T-cell (primary cell): ENCODE measurements around the gene SNN. TPM values are rescaled to one million over a fixed set of nuclear protein-coding genes. Genes with fewer than 3 reads are reported as not detected.

ENCODE experiments used
- ATAC-seq, 4 experiments: fragments of 200-7000 bp in 3 of 4; fragments of 150-1000 bp in 1 of 4; cut with Tn5 transposase; replicated peaks in 1 of 4; 1 replicate in 3 of 4; 2 replicates in 1 of 4; pipeline ENCODE4 v1.10.0; 2021; ENCODE audit warnings: moderate library complexity in 3 of 4, mild to moderate bottlenecking in 2 of 4, moderate number of reproducible peaks in 1 of 4
- CTCF ChIA-PET, 2 donors: fragments of 300-600 bp; sonication (Branson Sonifier 250); formaldehyde crosslinking; loops; one replicate each; lab custom pipeline; 2022; ENCODE audit warnings: antibody characterized with exemption in 2 of 2; lab: Charles Lee
- POLR2A ChIA-PET, 2 donors: fragments of 300-600 bp; sonication (Branson Sonifier 250); formaldehyde crosslinking; loops; one replicate each; lab custom pipeline; 2022; ENCODE audit warnings: antibody characterized with exemption in 2 of 2; lab: Charles Lee
- DNase-seq, 35 experiments: peaks; one replicate each; pipeline versions ENCODE4 v3.0.0 to v3.0.0-alpha.2; 2013 to 2023
- H3K27ac ChIP-seq: one replicate; pipeline ENCODE4 v1.5.1; 2013; ENCODE audit warnings: low read length
- H3K27me3 ChIP-seq, 2 experiments: replicated peaks in 1 of 2; 1 replicate in 1 of 2; 2 replicates in 1 of 2; pipeline versions ENCODE4 v1.6.1 to v1.7.0; 2013; ENCODE audit warnings: low read length in 1 of 2, mixed read lengths in 1 of 2; ENCODE audit not compliant: control insufficient read depth in 2 of 2, insufficient read depth in 2 of 2; ENCODE audit errors: extremely low read depth in 1 of 2
- H3K36me3 ChIP-seq, 2 donors: 1 replicate in 1 of 2; 2 replicates in 1 of 2; pipeline versions ENCODE4 v1.6.1 to v1.7.0; 2013; ENCODE audit warnings: low read length in 1 of 2; ENCODE audit not compliant: control insufficient read depth in 2 of 2, insufficient read depth in 1 of 2; ENCODE audit errors: extremely low read depth in 1 of 2
- H3K4me1 ChIP-seq, 2 experiments: 1 replicate in 1 of 2; 2 replicates in 1 of 2; pipeline versions ENCODE4 v1.6.1 to v1.7.0; 2013; ENCODE audit warnings: low read length in 2 of 2, mixed read lengths in 1 of 2; ENCODE audit not compliant: insufficient read depth in 2 of 2, control insufficient read depth in 1 of 2; ENCODE audit errors: extremely low read depth in 1 of 2
- H3K4me3 ChIP-seq, 2 donors: 1 replicate in 1 of 2; 2 replicates in 1 of 2; pipeline versions ENCODE4 v1.5.1 to v1.7.0; 2013; ENCODE audit warnings: mild to moderate bottlenecking in 2 of 2, low read length in 1 of 2, moderate library complexity in 1 of 2; ENCODE audit not compliant: control insufficient read depth in 1 of 2; ENCODE audit errors: extremely low read depth in 1 of 2
- H3K9me3 ChIP-seq: 2 replicates; pipeline ENCODE4 v1.7.0; 2013
- H3K27ac Mint-ChIP-seq, 2 donors: one replicate each; pipeline ENCODE4 v1.8.0; 2020 to 2021; ENCODE audit warnings: mild to moderate bottlenecking in 2 of 2, mixed read lengths in 2 of 2
- H3K27me3 Mint-ChIP-seq, 2 donors: one replicate each; pipeline ENCODE4 v1.8.0; 2021 to 2022; ENCODE audit warnings: mixed read lengths in 2 of 2
- H3K36me3 Mint-ChIP-seq: one replicate; pipeline ENCODE4 v1.8.0; 2021; ENCODE audit warnings: mixed read lengths
- H3K4me1 Mint-ChIP-seq, 3 donors: one replicate each; pipeline ENCODE4 v1.8.0; 2020 to 2022; ENCODE audit warnings: mixed read lengths in 3 of 3, mild to moderate bottlenecking in 1 of 3
- H3K4me3 Mint-ChIP-seq, 3 donors: one replicate each; pipeline ENCODE4 v1.8.0; 2020 to 2022; ENCODE audit warnings: mild to moderate bottlenecking in 3 of 3, mixed read lengths in 3 of 3, moderate library complexity in 3 of 3
- H3K9me3 Mint-ChIP-seq, 3 donors: one replicate each; pipeline ENCODE4 v1.8.0; 2020 to 2022; ENCODE audit warnings: mixed read lengths in 3 of 3
- WGBS: methylation state at CpG from one replicate; pipeline ENCODE4 v1.1.5; 2013; ENCODE audit warnings: missing lambda C conversion rate; ENCODE audit not compliant: insufficient coverage; 5-methylcytosine and 5-hydroxymethylcytosine counted together
- total RNA-seq, 35 experiments: library from RNA in 6 of 35; stranded (reverse) in 6 of 35; fragments of 120-200 nt in 1 of 35; gene quantifications; one replicate each; pipeline versions ENCODE4 v1.2.1 to v1.2.4 and lab custom pipeline; 2013 to 2026

Gene SNN
- total RNA-seq (10 to 100 TPM; 17.4 to 56.2 (median 22.7) TPM), total RNA-seq (lab: John Stamatoyannopoulos, UW) (9.3 to 82.5 (median 49.2) reads per million in 29 experiments)
- 15.0 TPM for total RNA-seq (2013)

DNA sequence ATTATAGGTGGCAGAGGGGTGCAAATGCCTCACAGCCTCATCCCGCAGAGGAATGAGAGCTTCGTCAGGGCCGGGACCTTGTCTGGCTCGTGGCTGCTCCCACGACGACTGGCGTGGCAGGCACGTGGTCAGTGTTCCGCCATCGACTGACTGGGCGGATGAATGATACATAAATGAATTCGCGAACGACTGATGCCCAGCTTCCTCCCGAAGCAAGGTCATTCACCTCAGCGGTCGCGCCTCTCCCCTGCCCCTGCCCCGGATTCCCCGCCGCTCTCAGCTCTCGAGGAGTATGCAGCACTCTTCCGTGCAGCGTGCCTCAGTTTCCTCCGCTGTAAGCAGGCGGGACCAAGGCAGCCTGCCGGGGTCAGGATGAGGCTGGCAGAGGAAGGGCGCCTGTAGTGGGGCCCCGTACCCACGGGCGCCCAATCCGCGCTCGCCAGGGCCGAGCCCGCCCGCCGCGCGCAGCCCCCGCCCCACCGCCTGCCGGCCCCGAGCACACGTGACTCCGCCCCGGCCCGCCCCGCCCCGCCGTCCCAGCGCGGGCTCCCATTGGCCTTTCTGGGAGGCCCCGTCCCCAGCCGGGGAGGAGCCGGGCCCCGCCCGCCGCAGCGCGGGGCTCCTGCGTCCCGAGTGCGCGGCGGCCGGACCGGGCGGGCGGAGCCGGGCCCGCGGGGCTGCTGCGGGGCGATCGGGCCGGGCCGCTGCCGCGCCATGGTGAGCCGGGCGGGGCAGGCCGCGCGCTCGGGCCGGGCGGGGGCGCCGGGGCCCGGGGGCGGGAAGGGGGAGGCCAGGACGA lies at the start of gene SNN:
TSS of gene SNN (plus strand) at position 632 of the 799 bp plus-strand sequence. CDS start 7,605 bp downstream, outside the sequence.
- Histone ChIP-seq H3K36me3 (no peaks in the 10 kb centered on the region), H3K27me3 (peaks cover 0 to 7% of the 10 kb centered on the region in 2 experiments), H3K4me1 (peaks cover 53 to 87% of the 10 kb centered on the region in 2 experiments), H3K9me3 (no peaks in the 10 kb centered on the region), H3K27ac (peak within 1 kb of the TSS; percentile 61), H3K4me3 (peak within 1 kb of the TSS; percentile 52 to 83)
- no peaks in the 10 kb centered on the region for H3K36me3 Mint-ChIP-seq
- ATAC-seq: peak; percentile 84 to 90 (median 87)
- peak within 1 kb of the TSS; percentile 82 to 83 (median 83) for H3K4me3 Mint-ChIP-seq
- no peaks in the 10 kb centered on the region for H3K27me3 Mint-ChIP-seq
- CTCF ChIA-PET: interaction anchor here in 1 of 2 donors (1.0 kb wide), 1 partner anchor 313 kb away, joined by 3 read pairs; no protein-coding TSS in a partner anchor
- peak within 1 kb of the TSS; percentile 92 for H3K27ac Mint-ChIP-seq
- peaks cover 71 to 76% (median 75%) of the 10 kb centered on the region in 3 donors for H3K4me1 Mint-ChIP-seq
- WGBS: 11% methylated on average over 69 of the region's 93 CpGs
- no peaks in the 10 kb centered on the region for H3K9me3 Mint-ChIP-seq
- POLR2A ChIA-PET: no interaction called here
- DNase-seq: peak; percentile 68 to 92 (median 78)

DNA sequence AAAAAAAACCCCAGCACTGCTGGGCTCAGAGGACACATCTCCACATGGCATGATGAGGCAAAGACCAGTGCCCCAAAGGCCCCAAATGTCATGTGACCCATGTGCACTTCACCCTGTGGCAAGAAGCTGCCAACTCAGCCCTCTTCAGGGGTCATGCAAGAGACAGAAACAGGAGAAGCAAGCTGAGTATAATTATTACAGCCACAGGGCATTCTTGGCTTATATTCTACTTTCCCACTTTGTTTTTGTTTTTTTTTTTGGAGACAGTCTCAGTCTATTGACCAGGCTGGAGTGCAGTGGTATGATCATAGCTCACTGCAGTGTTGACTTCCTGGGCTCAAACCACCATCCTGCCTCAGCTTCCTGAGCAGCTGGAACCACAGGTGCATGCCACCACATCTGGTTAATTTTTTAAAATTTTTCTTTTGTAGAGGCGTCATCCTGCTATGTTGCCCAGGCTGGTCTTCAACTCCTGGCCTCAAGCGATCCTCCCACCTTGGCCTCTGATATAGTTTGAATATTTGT lies 48.9 kb upstream of the SNN start:
- peaks cover 0 to 4% (median 4%) of the 10 kb centered on the region in 3 donors for H3K9me3 Mint-ChIP-seq
- H3K4me3 Mint-ChIP-seq: peak overlapping the region; percentile 34 to 91 (median 51)
- 20% methylated on average over 1 of the region's 2 CpGs for WGBS
- DNase-seq (peak in 23 of 35 experiments; percentile 11 to 61 (median 34)), ATAC-seq (peak; percentile 26 to 53 (median 44))
- Histone ChIP-seq H3K4me3 (no peak overlapping the region), H3K4me1 (peaks cover 33 to 88% of the 10 kb centered on the region in 2 experiments), H3K27me3 (no peaks in the 10 kb centered on the region), H3K9me3 (no peaks in the 10 kb centered on the region), H3K36me3 (no peaks in the 10 kb centered on the region), H3K27ac (peak overlapping the region; percentile 73)
- H3K27me3 Mint-ChIP-seq: no peaks in the 10 kb centered on the region
- H3K27ac Mint-ChIP-seq: peak overlapping the region; percentile 98 to 99
- CTCF ChIA-PET: interaction anchor here (0.6 to 0.8 kb wide), 7 partner anchors 30 to 465 kb away, joined by 3 to 6 read pairs (median 4); no protein-coding TSS in a partner anchor
- H3K4me1 Mint-ChIP-seq: peaks cover 67 to 80% (median 69%) of the 10 kb centered on the region in 3 donors
- POLR2A ChIA-PET: interaction anchor here (0.6 to 0.7 kb wide), 3 partner anchors 120 to 128 kb away, joined by 3 to 5 read pairs (median 4); no protein-coding TSS in a partner anchor
- H3K36me3 Mint-ChIP-seq: no peaks in the 10 kb centered on the region

DNA sequence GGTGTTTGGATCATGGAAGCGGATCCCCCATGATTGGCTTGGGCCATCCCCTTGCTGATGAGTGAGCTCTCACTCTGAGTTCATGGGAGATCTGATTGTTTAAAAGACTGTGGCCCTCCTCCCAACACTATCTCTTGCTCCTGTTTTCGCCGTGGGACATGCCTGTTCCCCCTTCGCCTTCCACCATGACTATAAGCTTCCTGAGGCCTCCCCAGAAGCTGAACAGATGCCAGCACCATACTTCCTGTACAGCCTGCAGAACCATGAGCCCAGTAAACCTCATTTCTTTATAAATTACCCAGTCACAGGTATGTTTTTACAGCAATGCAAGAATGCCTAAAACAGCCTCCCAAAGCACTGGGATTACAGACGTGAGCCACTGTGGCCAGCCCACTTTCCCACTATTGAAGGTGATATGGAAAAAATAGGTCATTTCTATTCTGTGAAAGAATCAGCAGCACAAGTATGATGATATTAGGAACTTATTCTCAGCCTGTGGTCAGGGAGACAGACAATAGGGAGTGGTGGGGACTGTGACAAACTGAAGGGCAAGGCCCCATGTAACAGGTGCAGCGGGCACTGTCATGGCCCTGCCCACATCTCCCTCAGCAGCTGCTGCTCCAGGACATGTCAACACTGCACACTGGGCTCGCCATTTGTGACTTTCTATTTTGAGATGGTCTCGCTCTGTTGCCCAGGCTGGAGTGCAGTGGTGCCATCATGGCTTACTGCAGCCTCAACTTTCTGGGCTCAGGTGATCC lies 47.8 kb upstream of the SNN start:
- 100% methylated on average over 5 of the region's 8 CpGs for WGBS
- Histone ChIP-seq H3K4me3 (peak overlapping the region in 1 of 2 donors; percentile 32), H3K9me3 (no peaks in the 10 kb centered on the region), H3K4me1 (peaks cover 35 to 91% of the 10 kb centered on the region in 2 experiments), H3K36me3 (no peaks in the 10 kb centered on the region), H3K27me3 (no peaks in the 10 kb centered on the region), H3K27ac (peak overlapping the region; percentile 73)
- DNase-seq: no peak
- Mint-ChIP-seq H3K9me3 (peaks cover 0 to 4% (median 4%) of the 10 kb centered on the region in 3 donors), H3K4me1 (peaks cover 71 to 84% (median 72%) of the 10 kb centered on the region in 3 donors), H3K27ac (peak overlapping the region; percentile 98 to 99), H3K36me3 (no peaks in the 10 kb centered on the region), H3K27me3 (no peaks in the 10 kb centered on the region), H3K4me3 (peak overlapping the region in 2 of 3 donors; percentile 65 to 91)
- ChIA-PET POLR2A (interaction anchor here in 1 of 2 donors (0.7 kb wide), 1 partner anchor 37 kb away, joined by 5 read pairs; no protein-coding TSS in a partner anchor), CTCF (no interaction called here)
- ATAC-seq: no peak

DNA sequence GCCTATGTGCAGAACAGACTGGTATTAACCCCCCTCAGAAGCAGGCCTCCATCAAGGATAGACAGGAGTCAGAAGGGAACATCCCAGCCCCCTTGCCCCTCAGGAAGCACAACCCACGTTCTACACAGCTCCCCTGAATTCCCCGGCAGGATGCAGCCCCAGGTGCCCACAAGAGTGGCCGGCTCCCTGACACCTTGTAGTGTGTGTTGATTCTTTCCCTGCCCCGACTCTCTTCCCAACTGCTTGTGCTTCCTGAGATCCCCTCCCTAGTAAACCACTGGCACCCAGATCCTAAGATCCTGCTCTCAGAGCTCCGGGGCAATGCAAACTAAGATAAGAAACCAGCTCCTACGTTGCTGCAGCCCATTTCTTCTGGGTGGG lies 46.7 kb upstream of the SNN start:
- Mint-ChIP-seq H3K4me1 (peaks cover 69 to 82% (median 70%) of the 10 kb centered on the region in 3 donors), H3K9me3 (peaks cover 0 to 4% (median 4%) of the 10 kb centered on the region in 3 donors), H3K27ac (peak overlapping the region; percentile 98 to 99), H3K4me3 (peak overlapping the region; percentile 71 to 91 (median 73)), H3K27me3 (no peaks in the 10 kb centered on the region), H3K36me3 (no peaks in the 10 kb centered on the region)
- ChIA-PET POLR2A (interaction anchor here (0.5 to 1.3 kb wide), 4 partner anchors 35 to 81 kb away, joined by 3 to 6 read pairs (median 4); no protein-coding TSS in a partner anchor), CTCF (interaction anchor here (0.7 to 1.7 kb wide), 6 partner anchors 19 to 90 kb away, joined by 3 to 5 read pairs (median 4); no protein-coding TSS in a partner anchor)
- Histone ChIP-seq H3K27ac (peak overlapping the region; percentile 73), H3K27me3 (no peaks in the 10 kb centered on the region), H3K36me3 (no peaks in the 10 kb centered on the region), H3K4me1 (peaks cover 31 to 87% of the 10 kb centered on the region in 2 experiments), H3K4me3 (peak overlapping the region; percentile 11 to 59), H3K9me3 (no peaks in the 10 kb centered on the region)
- DNase-seq: peak in 2 of 35 experiments; percentile 31 to 49
- 22% methylated on average over 2 of the region's 6 CpGs for WGBS
- peak in 1 of 4 experiments; percentile 5 for ATAC-seq

DNA sequence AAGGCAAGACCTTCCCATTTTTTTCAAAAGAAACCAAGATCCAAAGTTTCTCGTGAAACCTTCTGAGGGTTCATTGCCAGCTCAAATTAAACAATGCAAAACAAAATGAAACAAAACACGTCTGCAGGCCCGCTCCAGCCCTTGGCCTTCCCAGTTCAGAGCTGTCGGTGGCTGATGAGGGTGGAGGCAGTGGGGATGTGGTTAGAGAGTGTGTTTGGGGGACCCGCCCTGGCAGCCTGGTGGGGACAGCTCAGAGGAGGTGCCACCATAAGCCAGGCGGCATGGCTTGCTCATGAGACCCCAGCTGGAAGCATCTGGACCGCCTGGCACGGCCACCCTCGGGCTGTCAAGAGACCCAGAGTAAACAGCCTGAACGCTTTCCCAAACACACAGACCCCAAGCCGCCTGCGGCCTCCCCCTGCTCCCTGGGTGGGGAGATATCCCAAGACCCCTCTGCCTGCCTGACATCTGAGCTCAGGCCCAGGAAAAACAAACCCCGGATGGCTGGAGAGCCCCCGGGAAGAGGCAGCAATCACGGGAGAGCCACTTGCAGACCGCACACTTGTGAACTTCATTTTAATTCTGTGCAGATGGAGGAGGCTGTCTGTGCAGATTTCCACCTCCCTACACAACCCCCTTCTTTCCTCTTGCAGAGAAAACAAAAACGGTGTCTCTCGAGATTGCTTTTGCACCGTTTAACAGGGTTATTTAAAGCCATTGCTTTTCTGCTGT lies 46.2 kb upstream of the SNN start:
- POLR2A ChIA-PET: interaction anchor here (0.5 to 1.3 kb wide), 6 partner anchors 19 to 80 kb away, joined by 3 to 6 read pairs (median 3); no protein-coding TSS in a partner anchor

More for the DNA sequence above, 46.2 kb upstream of the SNN start:
- H3K27ac Mint-ChIP-seq: peak overlapping the region; percentile 98 to 99
- Histone ChIP-seq H3K27ac (peak overlapping the region; percentile 73), H3K9me3 (no peaks in the 10 kb centered on the region), H3K4me3 (peak overlapping the region; percentile 11 to 59), H3K36me3 (no peaks in the 10 kb centered on the region), H3K4me1 (peaks cover 29 to 85% of the 10 kb centered on the region in 2 experiments), H3K27me3 (no peaks in the 10 kb centered on the region)
- no peaks in the 10 kb centered on the region for H3K36me3 Mint-ChIP-seq
- WGBS: 0% methylated on average over 6 of the region's 19 CpGs
- H3K4me1 Mint-ChIP-seq: peaks cover 68 to 81% (median 69%) of the 10 kb centered on the region in 3 donors
- ATAC-seq: peak; percentile 93 to 97 (median 95)
- peak overlapping the region; percentile 71 to 91 (median 73) for H3K4me3 Mint-ChIP-seq
- peaks cover 0 to 4% (median 4%) of the 10 kb centered on the region in 3 donors for H3K9me3 Mint-ChIP-seq
- no peaks in the 10 kb centered on the region for H3K27me3 Mint-ChIP-seq
- CTCF ChIA-PET: interaction anchor here (0.6 to 1.7 kb wide), 6 partner anchors 13 to 90 kb away, joined by 3 to 5 read pairs (median 4); no protein-coding TSS in a partner anchor
- DNase-seq: peak; percentile 55 to 85 (median 71)
